Hepatic stellate cell (primary cell): ENCODE measurements around the gene MACROH2A1.

Source experiments
- DNase-seq: peaks from one replicate; pipeline ENCODE4 v3.0.0; 2011; ENCODE audit warnings: low spot score

Gene MACROH2A1

GRCh38 chr5:135398855-135399793 lies at the start of gene MACROH2A1:
TSS of gene MACROH2A1 (minus strand) at chr5:135399231. CDS start at chr5:135389093, 10,138 bp downstream.
- peak; percentile 84 for DNase-seq

- no peak for DNase-seq
Measured at GRCh38 chr5:135448071-135448739, 49.2 kb upstream of the MACROH2A1 start.

GRCh38 chr5:135447298-135447929 lies 48.4 kb upstream of the MACROH2A1 start, which contains the start of gene DCANP1:
TSS of gene DCANP1 (minus strand) at chr5:135447348. CDS start at chr5:135447108, 240 bp downstream.
- DNase-seq = no peak

GRCh38 chr5:135446615-135447014 lies 47.6 kb upstream of the MACROH2A1 start:
- no peak for DNase-seq

GRCh38 chr5:135446206-135446605 lies 47.2 kb upstream of the MACROH2A1 start:
- no peak for DNase-seq

DNA sequence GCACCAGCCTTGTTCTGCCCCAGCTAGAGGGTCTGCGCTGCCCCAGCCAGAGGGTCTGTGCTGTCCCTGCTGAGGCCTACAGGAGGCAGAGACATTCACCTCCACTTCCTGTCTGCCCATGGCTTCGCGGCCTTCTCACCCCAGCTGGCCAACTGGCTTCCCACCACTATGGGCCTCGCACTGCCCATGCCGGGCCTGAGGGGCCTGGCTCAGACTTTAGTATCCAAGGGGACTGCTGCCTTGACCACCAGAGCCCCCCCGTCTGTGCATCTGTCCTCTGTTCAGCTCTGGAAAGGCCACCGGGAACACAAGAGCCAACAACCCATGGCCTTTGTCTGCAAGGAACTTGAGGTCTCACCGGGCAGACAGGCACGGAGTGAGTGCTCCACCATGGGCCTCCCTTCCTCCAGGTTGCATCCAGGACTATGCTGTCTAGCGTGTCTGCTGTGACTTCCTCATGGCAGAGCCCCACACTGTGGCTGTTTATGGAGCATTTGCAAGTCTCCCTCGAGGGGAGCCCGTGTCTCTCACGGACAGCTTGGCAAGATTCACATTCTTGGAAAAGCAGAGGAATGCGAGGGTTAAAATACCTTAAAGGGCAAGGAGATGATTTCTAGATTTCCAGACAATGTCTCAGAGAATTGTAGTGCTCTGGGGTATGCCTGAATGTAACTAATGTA lies 46.4 kb upstream of the MACROH2A1 start:
- no peak for DNase-seq

DNA sequence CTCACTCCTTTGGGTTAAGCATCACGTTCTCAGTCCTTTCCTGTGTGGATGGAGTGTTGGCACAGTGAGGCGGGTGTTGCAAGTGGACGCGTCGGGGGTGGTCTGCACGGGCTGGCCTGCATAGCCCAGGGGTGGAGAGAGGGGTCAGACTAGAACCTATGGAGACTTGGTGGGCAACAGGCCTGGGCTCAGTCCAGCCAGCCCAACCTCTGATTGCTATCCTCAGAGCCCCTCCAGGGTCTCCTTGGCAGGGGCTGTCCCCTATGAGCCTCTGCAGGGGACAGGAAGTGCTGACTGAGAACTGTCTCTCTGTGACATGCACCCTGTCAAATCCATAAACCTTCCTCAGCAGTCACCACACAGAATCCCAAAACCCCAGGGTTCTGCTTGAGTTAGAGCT lies 45.9 kb upstream of the MACROH2A1 start:
- DNase-seq = no peak

DNA sequence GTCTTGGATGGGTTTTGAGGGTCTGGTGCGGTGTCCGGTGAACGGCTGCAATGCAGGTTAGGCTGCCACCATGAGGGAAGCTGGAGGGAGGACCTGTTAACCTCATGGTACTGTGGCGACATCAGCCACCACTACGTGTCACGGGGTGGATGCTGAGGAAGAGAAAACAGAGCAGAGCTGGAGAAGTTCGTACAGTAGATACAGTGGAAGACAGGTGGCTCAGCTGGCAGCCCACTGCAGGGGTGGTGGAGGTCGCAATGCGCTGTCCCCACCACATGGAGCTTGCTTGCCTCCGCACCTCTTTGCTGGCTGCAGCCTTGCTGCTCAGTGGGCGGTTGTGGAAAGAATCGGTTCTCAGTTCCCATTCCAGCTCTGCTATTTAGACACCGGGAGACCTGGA lies 45.3 kb upstream of the MACROH2A1 start:
- no peak for DNase-seq

GRCh38 chr5:135443161-135443960 lies 44.3 kb upstream of the MACROH2A1 start:
- DNase-seq = no peak

DNA sequence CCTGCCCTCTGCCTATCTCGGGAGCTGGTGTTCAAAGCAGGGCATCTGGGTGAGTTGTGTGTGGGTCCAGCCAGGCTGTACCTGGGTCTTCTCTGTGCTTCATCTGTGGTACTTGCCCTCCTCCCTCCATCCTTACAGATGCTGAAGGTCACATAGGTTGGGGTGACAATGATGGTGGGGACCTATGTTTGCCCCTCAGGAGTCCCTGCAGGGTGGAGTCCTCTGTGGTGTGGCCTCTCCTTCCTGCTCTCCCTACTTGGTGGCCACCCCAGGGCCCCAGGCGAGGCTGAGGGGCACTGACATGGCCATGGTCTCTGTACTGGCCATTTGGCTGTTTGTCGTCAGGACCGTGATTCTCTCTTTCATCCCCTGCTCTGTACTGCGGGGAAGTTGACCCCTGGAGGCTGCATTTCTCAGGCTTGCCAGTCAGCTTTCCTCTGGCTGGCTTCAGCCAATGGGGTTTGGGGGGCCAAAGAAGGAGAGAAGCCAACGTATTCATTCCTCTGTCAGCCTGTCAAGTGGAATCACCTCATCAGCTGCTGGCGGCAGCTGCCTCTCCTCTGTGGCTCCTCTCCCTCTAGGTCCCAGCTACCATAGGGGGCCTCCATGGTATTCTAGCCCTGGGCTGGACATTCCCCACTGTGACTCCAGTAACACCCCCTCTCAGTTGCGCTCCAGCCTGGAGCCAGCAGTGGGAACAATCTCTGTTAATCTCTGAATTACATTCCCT lies 43.6 kb upstream of the MACROH2A1 start:
- DNase-seq = no peak

DNA sequence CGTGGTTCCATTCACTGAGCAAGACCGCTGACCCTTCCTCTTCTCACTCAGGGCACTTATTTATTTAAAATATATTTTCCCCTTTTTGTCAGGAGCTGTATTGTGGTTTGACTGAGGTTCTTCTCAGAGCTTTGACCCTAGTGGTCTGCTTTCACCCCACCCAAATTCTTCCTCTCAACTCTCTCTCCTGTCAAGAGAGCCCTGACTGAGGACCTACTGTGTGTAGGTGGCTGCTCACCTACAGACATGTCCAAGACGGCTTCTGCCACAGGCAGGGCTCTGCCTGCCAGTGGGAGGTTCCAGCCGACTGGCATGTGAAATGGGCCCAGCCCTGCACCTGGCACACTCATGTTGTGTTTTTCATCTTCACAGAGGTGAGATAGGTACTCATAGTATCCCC lies 42.9 kb upstream of the MACROH2A1 start:
- DNase-seq = no peak

DNA sequence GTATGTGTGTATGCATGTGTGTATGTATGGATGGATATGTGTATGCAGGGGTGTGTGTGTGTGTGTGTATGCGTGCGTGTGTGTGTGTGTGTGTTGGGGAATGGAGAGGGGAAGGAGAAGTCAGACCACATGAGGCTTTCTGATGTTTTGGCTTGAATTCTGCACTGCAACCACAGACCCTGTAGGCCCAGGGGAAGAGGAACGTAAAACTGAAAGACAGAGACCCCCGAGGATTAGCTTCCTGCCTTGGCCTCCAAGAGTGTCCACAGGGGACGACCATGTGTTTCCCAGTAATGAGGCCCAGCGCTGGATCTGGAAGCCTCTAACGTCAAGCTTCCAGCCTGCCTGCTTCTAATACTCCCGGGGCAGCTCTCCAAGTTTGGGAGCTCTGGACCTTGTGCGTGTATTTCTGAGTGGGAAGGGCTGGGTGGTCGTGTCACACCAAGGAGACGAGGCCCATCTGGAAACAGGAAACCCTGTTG lies 42.4 kb upstream of the MACROH2A1 start:
- no peak for DNase-seq

DNA sequence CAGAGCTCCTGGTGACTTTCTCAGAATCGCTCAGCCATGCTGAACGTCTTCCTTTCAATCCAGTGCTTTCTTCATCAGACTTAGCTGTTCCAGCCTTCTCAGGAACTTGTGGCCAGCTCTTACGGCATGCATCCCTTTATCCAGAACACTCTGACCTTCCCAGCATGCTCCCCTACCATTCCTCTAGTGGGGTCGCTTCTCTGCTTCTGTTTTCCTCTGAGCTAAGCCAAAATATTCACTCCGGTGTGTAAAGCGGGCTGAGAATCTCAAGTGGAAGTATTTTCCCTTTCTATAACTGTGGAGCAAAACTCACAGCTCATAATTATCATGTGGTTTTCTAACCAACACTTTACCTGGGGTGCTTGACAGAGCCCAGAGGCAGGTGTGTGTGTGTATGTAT lies 41.9 kb upstream of the MACROH2A1 start:
- no peak for DNase-seq

GRCh38 chr5:135439231-135440205 lies 40.5 kb upstream of the MACROH2A1 start:
- no peak for DNase-seq

- DNase-seq = no peak
Measured at GRCh38 chr5:135438636-135439221, 39.7 kb upstream of the MACROH2A1 start.

GRCh38 chr5:135437796-135438560 lies 38.9 kb upstream of the MACROH2A1 start:
- no peak for DNase-seq

GRCh38 chr5:135437422-135437795 lies 38.4 kb upstream of the MACROH2A1 start:
- DNase-seq = no peak

DNA sequence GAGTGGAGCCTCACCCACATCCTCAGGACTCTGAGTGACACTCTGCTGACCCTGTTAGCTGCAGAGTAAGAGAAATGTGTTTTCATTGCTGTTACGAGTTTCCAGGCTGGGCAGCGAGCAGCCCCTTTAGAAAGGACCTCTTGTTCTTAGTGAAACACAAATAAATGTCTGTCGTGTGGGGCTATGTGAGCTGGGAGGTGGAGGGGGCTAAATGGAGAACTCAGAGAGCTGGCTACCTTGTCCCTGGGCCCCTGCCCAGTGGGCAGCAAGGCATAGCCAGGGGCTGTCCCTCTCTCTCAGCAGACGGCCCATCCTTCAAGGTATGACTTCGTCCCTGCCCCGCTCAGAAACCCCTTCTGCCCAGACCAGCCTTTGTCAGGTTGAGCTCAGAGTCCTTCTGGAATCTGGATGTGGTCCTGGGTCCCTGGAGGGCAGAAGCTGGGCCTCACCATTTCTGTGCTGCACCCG lies 38.0 kb upstream of the MACROH2A1 start:
- no peak for DNase-seq
